GM23338 (cell line): ENCODE data around the gene CYP26C1. TPM values are rescaled to one million over a fixed set of nuclear protein-coding genes. Genes with fewer than 3 reads are reported as not detected.

Experiments
- ATAC-seq: fragments of 200-7000 bp; cut with Tn5 transposase; 3 replicates; pipeline ENCODE4 v1.9.1; 2020
- DNase-seq: peaks from one replicate; pipeline ENCODE4 v3.0.0-alpha.2; 2015; ENCODE audit warnings: low spot score
- H2AFZ ChIP-seq: fragments of 200-600 bp; sonication (generic); 2 replicates; pipeline ENCODE4 v1.8.0; 2016; ENCODE audit warnings: antibody characterized with exemption, mild to moderate bottlenecking, moderate library complexity
- H3F3A ChIP-seq: fragments of 200-600 bp; sonication (generic); replicated peaks from 2 replicates; pipeline ENCODE4 v1.8.0; 2017; ENCODE audit warnings: antibody characterized with exemption, mixed run types, low read depth
- H3K27ac ChIP-seq: fragments of 200-600 bp; sonication (generic); 2 replicates; pipeline ENCODE4 v1.6.1; 2016; ENCODE audit warnings: low read depth
- H3K27me3 ChIP-seq: fragments of 200-600 bp; sonication (generic); 2 replicates; pipeline ENCODE4 v1.8.0; 2016; ENCODE audit warnings: mild to moderate bottlenecking, mixed run types, moderate library complexity; ENCODE audit not compliant: insufficient read depth
- H3K36me3 ChIP-seq: fragments of 200-600 bp; sonication (generic); 2 replicates; pipeline ENCODE4 v1.8.0; 2016; ENCODE audit warnings: mild to moderate bottlenecking; ENCODE audit not compliant: insufficient read depth
- H3K4me1 ChIP-seq: fragments of 200-600 bp; sonication (generic); 2 replicates; pipeline ENCODE4 v1.8.0; 2016; ENCODE audit warnings: mild to moderate bottlenecking, moderate library complexity; ENCODE audit not compliant: insufficient read depth
- H3K4me2 ChIP-seq: fragments of 200-600 bp; sonication (generic); 2 replicates; pipeline ENCODE4 v1.7.1; 2017; ENCODE audit warnings: mixed run types
- H3K4me3 ChIP-seq: fragments of 200-600 bp; sonication (generic); 2 replicates; pipeline ENCODE4 v1.6.1; 2016; ENCODE audit warnings: mixed run types
- H3K79me2 ChIP-seq: fragments of 200-600 bp; sonication (generic); replicated peaks from 2 replicates; pipeline ENCODE4 v1.8.0; 2017; ENCODE audit warnings: mild to moderate bottlenecking; ENCODE audit not compliant: insufficient read depth
- H3K9me2 ChIP-seq: fragments of 200-600 bp; sonication (generic); 2 replicates; pipeline ENCODE4 v1.8.0; 2017; ENCODE audit not compliant: insufficient read depth
- H4K20me1 ChIP-seq: fragments of 200-600 bp; sonication (generic); replicated peaks from 2 replicates; pipeline ENCODE4 v1.8.0; 2017; ENCODE audit warnings: mild to moderate bottlenecking; ENCODE audit not compliant: insufficient read depth
- H3K27ac Mint-ChIP-seq: 2 replicates; pipeline ENCODE4 v1.8.0; 2020; ENCODE audit warnings: inconsistent platforms, mild to moderate bottlenecking, moderate library complexity, mixed read lengths
- H3K27me3 Mint-ChIP-seq: 3 replicates; pipeline ENCODE4 v1.8.0; 2022; ENCODE audit warnings: low read depth, mild to moderate bottlenecking, moderate library complexity, mixed read lengths, inconsistent platforms; ENCODE audit not compliant: insufficient read depth, poor library complexity
- H3K36me3 Mint-ChIP-seq: 3 replicates; pipeline ENCODE4 v1.8.0; 2021; ENCODE audit warnings: low read depth, mild to moderate bottlenecking, inconsistent platforms, moderate library complexity, mixed read lengths
- H3K4me1 Mint-ChIP-seq: 3 replicates; pipeline ENCODE4 v1.8.0; 2020; ENCODE audit warnings: mild to moderate bottlenecking, inconsistent platforms, mixed read lengths
- H3K4me3 Mint-ChIP-seq: 3 replicates; pipeline ENCODE4 v1.8.0; 2021; ENCODE audit warnings: moderate library complexity, mild to moderate bottlenecking, inconsistent platforms, mixed read lengths
- H3K9me3 Mint-ChIP-seq: 3 replicates; pipeline ENCODE4 v1.8.0; 2020; ENCODE audit warnings: moderate library complexity, mild to moderate bottlenecking, inconsistent platforms, mixed read lengths
- EZH2phosphoT487 ChIP-seq: fragments of 200-600 bp; sonication (generic); IDR thresholded peaks from one replicate; pipeline ENCODE4 v1.8.1; 2018; ENCODE audit warnings: antibody characterized with exemption; ENCODE audit not compliant: unreplicated experiment
- POLR2AphosphoS5 ChIP-seq: IDR thresholded peaks from 2 replicates; pipeline ENCODE4 v1.6.1; 2016; ENCODE audit warnings: antibody characterized with exemption, low read depth
- STAT1 ChIP-seq: IDR thresholded peaks from one replicate; pipeline ENCODE4 v1.6.1; 2016; ENCODE audit warnings: antibody characterized with exemption; ENCODE audit not compliant: unreplicated experiment
- ZNF114 ChIP-seq: fragments of 250-450 bp; sonication (Bioruptor Pico); IDR thresholded peaks from 2 replicates; pipeline ENCODE4 v1.5.0; 2020; ENCODE audit warnings: mild to moderate bottlenecking, moderate library complexity
- ZNF331 ChIP-seq: fragments of 250-450 bp; sonication (Bioruptor Pico); IDR thresholded peaks from 2 replicates; pipeline ENCODE4 v1.5.0; 2020; ENCODE audit warnings: low read depth, mild to moderate bottlenecking, moderate library complexity
- polyA plus RNA-seq: library from polyadenylated mRNA; unstranded; fragments of >200 nt; fragmentation: Nextera tagmentation; extraction: Ambion mirVana; gene quantifications from 2 replicates; pipeline ENCODE4 v1.2.1, GENCODE V29; 2016
- total RNA-seq: library from RNA; depleted of rRNA; stranded (reverse); fragments of >200 nt; shearing (Covaris generic); gene quantifications from 2 replicates; pipeline ENCODE4 v1.2.3, GENCODE V29; 2014
- TF ChIP-seq, protein P1 (sequence below): fragments of 250-450 bp; sonication (Bioruptor Pico); IDR thresholded peaks from 2 replicates; pipeline ENCODE4 v1.5.0; 2020; ENCODE audit warnings: mild to moderate bottlenecking, moderate library complexity
- TF ChIP-seq, protein P2 (sequence below): IDR thresholded peaks from one replicate; pipeline ENCODE4 v1.6.1; 2018; ENCODE audit warnings: antibody characterized with exemption; ENCODE audit not compliant: unreplicated experiment
- TF ChIP-seq, protein P3 (sequence below), 2 experiments: fragments of 200-600 bp in 1 of 2; sonication (generic) in 1 of 2; conservative IDR thresholded peaks; 2 replicates each; pipeline versions ENCODE4 v1.5.1 to v1.6.1; 2016 to 2017; ENCODE audit warnings: antibody characterized with exemption in 2 of 2, low read depth in 2 of 2, mild to moderate bottlenecking in 2 of 2, moderate library complexity in 1 of 2
- TF ChIP-seq, protein P4 (sequence below): IDR thresholded peaks from 2 replicates; pipeline ENCODE4 v1.6.1; 2016; ENCODE audit warnings: antibody characterized with exemption

The CYP26C1 gene
- total and polyA plus RNA-seq, 2 experiments from 2014 or later: 0.24 TPM; not detected in 1

DNA sequence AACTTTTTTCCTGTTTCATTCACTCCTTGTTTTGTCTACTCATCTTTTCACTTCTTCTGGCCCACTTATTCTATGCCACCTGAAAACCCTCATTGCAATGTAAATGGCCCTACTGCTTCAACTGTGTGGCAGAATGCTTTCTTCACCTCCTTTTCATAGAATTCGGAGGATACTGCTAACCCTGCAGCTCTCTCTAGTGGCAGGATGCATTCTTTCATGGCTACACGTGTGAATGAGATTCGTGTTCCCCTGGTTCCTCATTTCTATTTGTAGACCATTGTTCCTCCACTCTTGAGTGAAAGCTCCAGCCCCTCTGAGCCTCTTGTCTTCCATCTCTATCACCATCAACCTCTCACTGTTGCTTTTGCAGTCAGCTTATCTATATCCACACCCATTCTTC, 20.9 kb upstream of the CYP26C1 start (continued):
- TF ChIP-seq, protein P1, sequence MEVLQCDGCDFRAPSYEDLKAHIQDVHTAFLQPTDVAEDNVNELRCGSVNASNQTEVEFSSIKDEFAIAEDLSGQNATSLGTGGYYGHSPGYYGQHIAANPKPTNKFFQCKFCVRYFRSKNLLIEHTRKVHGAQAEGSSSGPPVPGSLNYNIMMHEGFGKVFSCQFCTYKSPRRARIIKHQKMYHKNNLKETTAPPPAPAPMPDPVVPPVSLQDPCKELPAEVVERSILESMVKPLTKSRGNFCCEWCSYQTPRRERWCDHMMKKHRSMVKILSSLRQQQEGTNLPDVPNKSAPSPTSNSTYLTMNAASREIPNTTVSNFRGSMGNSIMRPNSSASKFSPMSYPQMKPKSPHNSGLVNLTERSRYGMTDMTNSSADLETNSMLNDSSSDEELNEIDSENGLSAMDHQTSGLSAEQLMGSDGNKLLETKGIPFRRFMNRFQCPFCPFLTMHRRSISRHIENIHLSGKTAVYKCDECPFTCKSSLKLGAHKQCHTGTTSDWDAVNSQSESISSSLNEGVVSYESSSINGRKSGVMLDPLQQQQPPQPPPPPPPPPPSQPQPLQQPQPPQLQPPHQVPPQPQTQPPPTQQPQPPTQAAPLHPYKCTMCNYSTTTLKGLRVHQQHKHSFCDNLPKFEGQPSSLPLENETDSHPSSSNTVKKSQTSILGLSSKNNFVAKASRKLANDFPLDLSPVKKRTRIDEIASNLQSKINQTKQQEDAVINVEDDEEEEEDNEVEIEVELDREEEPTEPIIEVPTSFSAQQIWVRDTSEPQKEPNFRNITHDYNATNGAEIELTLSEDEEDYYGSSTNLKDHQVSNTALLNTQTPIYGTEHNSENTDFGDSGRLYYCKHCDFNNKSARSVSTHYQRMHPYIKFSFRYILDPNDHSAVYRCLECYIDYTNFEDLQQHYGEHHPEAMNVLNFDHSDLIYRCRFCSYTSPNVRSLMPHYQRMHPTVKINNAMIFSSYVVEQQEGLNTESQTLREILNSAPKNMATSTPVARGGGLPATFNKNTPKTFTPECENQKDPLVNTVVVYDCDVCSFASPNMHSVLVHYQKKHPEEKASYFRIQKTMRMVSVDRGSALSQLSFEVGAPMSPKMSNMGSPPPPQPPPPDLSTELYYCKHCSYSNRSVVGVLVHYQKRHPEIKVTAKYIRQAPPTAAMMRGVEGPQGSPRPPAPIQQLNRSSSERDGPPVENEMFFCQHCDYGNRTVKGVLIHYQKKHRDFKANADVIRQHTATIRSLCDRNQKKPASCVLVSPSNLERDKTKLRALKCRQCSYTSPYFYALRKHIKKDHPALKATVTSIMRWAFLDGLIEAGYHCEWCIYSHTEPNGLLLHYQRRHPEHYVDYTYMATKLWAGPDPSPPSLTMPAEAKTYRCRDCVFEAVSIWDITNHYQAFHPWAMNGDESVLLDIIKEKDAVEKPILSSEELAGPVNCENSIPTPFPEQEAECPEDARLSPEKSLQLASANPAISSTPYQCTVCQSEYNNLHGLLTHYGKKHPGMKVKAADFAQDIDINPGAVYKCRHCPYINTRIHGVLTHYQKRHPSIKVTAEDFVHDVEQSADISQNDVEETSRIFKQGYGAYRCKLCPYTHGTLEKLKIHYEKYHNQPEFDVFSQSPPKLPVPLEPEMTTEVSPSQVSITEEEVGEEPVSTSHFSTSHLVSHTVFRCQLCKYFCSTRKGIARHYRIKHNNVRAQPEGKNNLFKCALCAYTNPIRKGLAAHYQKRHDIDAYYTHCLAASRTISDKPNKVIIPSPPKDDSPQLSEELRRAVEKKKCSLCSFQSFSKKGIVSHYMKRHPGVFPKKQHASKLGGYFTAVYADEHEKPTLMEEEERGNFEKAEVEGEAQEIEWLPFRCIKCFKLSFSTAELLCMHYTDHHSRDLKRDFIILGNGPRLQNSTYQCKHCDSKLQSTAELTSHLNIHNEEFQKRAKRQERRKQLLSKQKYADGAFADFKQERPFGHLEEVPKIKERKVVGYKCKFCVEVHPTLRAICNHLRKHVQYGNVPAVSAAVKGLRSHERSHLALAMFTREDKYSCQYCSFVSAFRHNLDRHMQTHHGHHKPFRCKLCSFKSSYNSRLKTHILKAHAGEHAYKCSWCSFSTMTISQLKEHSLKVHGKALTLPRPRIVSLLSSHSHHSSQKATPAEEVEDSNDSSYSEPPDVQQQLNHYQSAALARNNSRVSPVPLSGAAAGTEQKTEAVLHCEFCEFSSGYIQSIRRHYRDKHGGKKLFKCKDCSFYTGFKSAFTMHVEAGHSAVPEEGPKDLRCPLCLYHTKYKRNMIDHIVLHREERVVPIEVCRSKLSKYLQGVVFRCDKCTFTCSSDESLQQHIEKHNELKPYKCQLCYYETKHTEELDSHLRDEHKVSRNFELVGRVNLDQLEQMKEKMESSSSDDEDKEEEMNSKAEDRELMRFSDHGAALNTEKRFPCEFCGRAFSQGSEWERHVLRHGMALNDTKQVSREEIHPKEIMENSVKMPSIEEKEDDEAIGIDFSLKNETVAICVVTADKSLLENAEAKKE (CRISPR knock-in tag): 0 out of 2 replicates have a peak, but pooled peaks have one; percentile 24

DNA sequence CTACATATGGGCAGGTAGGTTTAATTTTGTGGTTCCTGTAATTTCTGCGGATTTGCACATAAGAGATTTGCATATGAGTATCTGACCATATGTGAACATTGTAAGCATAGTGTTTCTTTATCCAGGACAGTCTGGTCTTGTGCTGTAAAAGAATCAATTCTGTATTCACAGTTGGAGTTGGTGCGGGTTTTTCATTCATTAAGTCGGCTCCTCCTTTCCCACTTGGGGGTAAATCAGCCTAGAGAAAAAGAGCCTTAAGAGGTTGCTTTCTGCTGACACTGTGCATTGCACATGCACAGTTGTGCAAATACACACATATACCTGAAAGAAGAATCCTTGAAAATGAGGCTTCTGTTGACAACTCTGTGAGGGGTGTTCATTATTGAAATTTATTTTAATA, 6.1 kb upstream of the CYP26C1 start:
- H3K27me3 Mint-ChIP-seq: peaks cover 11% of the 10 kb centered on the region
- Histone ChIP-seq H3K9me2 (no peaks in the 10 kb centered on the region), H3K36me3 (no peaks in the 10 kb centered on the region), H2AFZ (no peak overlapping the region), H3F3A (0 out of 2 replicates have a peak, but pooled peaks cover 3% of the 10 kb centered on the region), H3K4me2 (no peak overlapping the region), H3K79me2 (no peaks in the 10 kb centered on the region), H3K27ac (no peak overlapping the region), H4K20me1 (peaks cover 4% of the 10 kb centered on the region; the same call in 1 of the 2 replicates), H3K27me3 (peaks cover 30% of the 10 kb centered on the region), H3K4me3 (no peak overlapping the region), H3K4me1 (peaks cover 29% of the 10 kb centered on the region)
- H3K36me3 Mint-ChIP-seq: no peaks in the 10 kb centered on the region
- no peak overlapping the region for H3K27ac Mint-ChIP-seq
- no peak for DNase-seq
- H3K4me3 Mint-ChIP-seq: no peak overlapping the region
- no peaks in the 10 kb centered on the region for H3K9me3 Mint-ChIP-seq
- ATAC-seq: no peak
- H3K4me1 Mint-ChIP-seq: peaks cover 16% of the 10 kb centered on the region; the same call in 2 of the 3 replicates
- no peak for TF ChIP-seq POLR2AphosphoS5
- TF ChIP-seq ZNF331 (CRISPR knock-in tag): no peak
- no peak for TF ChIP-seq EZH2phosphoT487
- TF ChIP-seq, protein P2, sequence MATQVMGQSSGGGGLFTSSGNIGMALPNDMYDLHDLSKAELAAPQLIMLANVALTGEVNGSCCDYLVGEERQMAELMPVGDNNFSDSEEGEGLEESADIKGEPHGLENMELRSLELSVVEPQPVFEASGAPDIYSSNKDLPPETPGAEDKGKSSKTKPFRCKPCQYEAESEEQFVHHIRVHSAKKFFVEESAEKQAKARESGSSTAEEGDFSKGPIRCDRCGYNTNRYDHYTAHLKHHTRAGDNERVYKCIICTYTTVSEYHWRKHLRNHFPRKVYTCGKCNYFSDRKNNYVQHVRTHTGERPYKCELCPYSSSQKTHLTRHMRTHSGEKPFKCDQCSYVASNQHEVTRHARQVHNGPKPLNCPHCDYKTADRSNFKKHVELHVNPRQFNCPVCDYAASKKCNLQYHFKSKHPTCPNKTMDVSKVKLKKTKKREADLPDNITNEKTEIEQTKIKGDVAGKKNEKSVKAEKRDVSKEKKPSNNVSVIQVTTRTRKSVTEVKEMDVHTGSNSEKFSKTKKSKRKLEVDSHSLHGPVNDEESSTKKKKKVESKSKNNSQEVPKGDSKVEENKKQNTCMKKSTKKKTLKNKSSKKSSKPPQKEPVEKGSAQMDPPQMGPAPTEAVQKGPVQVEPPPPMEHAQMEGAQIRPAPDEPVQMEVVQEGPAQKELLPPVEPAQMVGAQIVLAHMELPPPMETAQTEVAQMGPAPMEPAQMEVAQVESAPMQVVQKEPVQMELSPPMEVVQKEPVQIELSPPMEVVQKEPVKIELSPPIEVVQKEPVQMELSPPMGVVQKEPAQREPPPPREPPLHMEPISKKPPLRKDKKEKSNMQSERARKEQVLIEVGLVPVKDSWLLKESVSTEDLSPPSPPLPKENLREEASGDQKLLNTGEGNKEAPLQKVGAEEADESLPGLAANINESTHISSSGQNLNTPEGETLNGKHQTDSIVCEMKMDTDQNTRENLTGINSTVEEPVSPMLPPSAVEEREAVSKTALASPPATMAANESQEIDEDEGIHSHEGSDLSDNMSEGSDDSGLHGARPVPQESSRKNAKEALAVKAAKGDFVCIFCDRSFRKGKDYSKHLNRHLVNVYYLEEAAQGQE: no peak
- no peak for TF ChIP-seq STAT1
- TF ChIP-seq, protein P3, sequence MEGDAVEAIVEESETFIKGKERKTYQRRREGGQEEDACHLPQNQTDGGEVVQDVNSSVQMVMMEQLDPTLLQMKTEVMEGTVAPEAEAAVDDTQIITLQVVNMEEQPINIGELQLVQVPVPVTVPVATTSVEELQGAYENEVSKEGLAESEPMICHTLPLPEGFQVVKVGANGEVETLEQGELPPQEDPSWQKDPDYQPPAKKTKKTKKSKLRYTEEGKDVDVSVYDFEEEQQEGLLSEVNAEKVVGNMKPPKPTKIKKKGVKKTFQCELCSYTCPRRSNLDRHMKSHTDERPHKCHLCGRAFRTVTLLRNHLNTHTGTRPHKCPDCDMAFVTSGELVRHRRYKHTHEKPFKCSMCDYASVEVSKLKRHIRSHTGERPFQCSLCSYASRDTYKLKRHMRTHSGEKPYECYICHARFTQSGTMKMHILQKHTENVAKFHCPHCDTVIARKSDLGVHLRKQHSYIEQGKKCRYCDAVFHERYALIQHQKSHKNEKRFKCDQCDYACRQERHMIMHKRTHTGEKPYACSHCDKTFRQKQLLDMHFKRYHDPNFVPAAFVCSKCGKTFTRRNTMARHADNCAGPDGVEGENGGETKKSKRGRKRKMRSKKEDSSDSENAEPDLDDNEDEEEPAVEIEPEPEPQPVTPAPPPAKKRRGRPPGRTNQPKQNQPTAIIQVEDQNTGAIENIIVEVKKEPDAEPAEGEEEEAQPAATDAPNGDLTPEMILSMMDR (conservative IDR thresholded peaks at IDR 0.05; ENCODE audit: low read depth in 2 of 2): no peak
- TF ChIP-seq, protein P4, sequence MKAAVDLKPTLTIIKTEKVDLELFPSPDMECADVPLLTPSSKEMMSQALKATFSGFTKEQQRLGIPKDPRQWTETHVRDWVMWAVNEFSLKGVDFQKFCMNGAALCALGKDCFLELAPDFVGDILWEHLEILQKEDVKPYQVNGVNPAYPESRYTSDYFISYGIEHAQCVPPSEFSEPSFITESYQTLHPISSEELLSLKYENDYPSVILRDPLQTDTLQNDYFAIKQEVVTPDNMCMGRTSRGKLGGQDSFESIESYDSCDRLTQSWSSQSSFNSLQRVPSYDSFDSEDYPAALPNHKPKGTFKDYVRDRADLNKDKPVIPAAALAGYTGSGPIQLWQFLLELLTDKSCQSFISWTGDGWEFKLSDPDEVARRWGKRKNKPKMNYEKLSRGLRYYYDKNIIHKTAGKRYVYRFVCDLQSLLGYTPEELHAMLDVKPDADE: no peak
- no peak for TF ChIP-seq ZNF114 (CRISPR knock-in tag)
